Pulmonary artery endothelial cell (primary cell): ENCODE measurements around the gene NDUFAF5. TPM values are rescaled to one million over a fixed set of nuclear protein-coding genes. Genes with fewer than 3 reads are reported as not detected.

Source experiments
- DNase-seq: peaks from one replicate; pipeline ENCODE4 v3.0.0-alpha.2; 2011; ENCODE audit warnings: low read depth, low spot score
- total RNA-seq: library from RNA; depleted of rRNA; stranded (reverse); fragments of >200 nt; gene quantifications from 2 replicates; pipeline ENCODE4 v1.2.3, GENCODE V29; 2014

NDUFAF5 gene
- total RNA-seq, 1 donor from 2014 or later: 15.6 TPM

GRCh38 chr20:13777171-13777601, 7.6 kb upstream of the NDUFAF5 start:
- DNase-seq: no peak

- DNase-seq: no peak
Measured at GRCh38 chr20:13778827-13779226, 6.0 kb upstream of the NDUFAF5 start.

- DNase-seq: no peak
Measured at GRCh38 chr20:13783528-13783927, 1.3 kb upstream of the NDUFAF5 start.

DNA sequence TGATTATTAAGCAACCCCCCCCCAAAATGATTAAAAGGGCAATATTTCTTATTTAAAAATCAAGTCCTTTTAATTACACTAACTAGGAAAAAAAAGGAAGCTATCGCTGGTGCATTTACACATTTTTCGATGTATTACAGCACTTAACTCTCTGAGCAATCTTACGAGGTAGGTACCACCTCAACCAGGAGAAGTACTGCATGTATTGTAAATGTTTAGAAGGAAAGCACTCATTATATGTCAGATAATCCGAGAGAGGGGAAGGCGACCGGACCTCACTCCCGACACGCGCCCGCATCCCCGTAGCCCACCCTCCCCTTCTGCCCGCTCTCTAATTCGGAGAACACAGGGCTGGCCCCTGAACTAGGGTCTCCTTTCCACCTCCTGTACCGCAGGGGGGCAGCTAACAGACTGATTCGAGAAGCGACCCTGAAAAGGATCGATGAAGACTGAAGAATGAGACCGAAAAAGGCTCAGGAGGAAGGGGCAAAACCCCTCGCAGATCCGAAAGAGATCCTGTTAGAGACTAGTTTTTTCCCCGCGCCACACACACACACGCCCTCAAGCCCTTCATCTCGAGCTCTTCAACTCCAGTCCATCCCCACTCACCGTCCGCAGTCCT, 446 bp upstream of the NDUFAF5 start:
- DNase-seq: no peak

DNA sequence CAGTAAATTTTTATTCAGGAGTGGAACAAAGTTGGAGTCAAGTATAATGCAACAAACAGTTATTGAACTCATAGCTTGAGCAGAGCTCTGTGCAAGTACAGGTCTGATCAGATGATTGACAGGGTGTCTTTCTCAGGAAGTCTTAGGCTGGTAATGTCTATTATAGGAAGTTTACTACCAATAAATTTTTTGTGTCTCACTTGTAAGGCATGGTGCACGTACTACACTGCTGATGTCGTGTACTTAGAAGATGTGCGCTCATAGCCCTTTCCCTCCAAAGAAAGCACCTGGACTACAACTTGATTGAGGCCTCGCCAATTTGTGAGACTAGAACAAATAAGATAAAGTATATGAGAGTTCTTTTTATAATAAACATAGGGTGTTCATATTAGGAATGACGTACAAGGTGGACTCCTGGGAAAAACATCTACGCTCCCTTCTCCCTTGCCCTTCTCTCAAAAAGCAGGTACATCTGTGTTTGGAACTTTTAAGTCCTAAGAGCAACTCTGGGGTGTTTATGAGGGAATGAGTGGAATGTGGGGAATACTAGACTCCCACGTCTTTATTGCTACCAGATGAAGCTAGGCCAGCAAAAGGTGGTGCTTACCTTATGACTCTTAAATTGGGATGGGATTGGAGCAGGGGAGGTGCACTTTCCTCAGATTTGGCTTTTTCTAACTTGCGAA, 1.5 kb downstream of the NDUFAF5 start:
- DNase-seq: no peak

GRCh38 chr20:13788167-13788834, 3.5 kb downstream of the NDUFAF5 start:
- no peak for DNase-seq

DNA sequence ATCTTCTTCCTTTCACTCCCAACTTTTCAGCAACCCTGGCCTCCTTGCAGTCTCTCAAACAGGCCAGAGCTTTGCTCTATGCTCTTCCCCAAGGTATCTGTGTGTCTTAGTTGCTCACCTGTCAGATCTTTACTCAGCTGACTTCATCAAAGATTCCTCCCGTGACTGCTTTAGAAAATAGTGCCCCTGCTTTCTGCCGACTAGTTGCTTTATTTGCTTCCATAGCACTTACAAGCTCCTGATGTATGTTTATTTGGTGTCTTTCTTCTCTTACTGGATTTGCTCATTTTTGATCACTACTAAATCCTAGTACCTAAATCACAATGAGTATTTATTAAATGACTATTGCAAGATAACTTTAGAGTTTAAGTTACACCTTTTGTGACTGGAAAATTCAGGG, 5.9 kb downstream of the NDUFAF5 start:
- DNase-seq: no peak

DNA sequence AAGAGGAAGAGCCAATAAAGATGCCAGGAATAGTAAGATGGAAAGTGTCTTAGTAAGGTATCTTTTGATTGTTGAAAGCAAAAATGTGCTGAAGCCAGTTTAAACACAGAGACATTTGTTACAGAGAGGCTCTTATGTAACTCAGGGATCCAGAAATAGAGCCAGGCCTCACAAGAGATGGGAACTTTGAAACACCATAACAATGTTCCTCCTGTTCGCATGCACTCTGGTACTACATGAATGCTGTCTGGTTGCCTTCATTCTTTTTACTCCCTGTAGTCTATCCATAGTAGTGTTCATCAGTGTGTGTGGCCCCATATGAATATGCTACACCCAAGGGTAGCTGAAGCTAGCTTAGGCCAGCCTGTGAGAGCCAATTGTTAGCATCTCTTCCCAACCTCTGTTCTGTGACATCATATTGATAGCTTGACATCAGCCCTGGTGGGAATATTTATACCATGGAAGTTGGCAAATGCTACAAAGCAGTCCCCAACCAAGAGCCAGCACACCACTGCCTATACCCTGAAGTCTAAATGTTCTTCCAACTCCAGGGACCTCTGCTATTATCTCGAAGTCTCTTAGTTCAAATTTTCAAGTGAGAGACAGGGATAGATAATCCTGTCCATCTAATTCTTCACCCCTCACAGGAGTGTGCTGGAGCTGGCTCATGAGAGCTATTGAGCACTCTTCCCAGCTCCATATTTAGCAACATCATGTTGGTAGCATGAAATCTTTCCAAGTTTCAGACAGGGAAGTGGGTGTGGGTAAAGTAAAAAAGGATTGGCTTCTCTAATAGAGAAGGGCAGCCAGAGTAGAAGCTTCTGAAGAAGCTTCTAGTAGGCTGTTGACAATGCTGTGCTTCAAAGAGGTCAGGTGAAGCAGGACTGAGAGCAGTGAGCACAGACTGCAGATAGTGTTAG, 7.0 kb downstream of the NDUFAF5 start:
- DNase-seq: no peak

DNA sequence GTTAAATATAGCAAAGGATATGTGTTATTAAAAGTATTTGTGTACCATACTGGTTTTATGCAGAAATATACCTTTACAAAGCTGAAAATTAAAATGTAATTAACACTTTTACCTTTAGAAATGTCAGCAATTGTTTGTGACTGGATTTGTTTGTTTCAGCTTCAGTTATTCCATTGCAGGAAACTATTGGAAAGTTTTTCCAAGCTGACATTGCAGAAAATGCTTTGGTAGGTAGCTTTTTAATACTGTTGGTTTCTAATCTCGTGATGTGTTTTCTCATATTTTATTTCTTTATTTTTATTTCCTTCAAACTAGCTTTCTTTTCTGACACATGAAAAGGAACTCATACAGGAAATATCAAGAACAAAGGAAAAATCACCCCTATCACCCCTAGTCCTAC, 8.2 kb downstream of the NDUFAF5 start:
- no peak for DNase-seq

DNA sequence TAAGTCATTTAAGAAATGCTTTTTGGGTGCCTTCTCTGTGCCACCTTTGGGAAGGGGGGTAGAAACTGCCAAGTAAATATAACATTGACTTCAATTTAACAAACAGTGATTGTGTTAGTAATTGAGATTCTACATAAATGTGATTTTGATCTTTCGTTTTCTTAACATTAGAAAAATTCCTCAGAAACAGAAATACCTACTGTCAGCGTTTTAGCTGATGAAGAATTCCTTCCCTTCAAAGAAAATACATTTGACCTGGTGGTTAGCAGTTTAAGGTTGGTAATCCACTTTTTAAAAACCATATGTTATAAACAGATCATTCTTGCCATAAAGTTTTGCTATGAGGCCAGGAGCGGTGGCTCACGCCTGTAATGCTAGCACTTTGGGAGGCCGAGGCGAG, 9.8 kb downstream of the NDUFAF5 start:
- DNase-seq: no peak

GRCh38 chr20:13799040-13799439, 14.2 kb downstream of the NDUFAF5 start:
- no peak for DNase-seq

- DNase-seq: no peak
Measured at GRCh38 chr20:13799974-13800373, 15.1 kb downstream of the NDUFAF5 start.

- DNase-seq: peak; percentile 46
Measured at GRCh38 chr20:13800728-13801134, 15.9 kb downstream of the NDUFAF5 start.

DNA sequence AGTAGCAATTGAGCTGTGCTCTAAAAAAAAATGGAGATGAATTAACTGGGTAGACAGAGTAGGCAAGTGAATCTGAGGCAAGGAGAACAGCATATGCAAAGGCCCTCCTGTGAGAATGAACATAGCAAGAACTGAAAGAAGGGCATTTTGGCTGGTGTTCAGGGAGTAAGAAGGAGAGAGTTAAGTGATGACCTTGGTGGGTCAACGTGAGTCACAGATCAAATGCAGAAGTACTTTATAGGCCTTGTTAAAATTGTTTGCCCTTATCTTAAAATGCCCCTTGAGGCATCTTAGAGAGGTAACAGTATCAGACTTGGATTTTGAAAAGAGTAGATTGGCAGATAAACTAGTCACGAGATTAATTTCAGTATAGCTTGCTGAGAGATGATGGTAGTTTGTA, 24.5 kb downstream of the NDUFAF5 start:
- DNase-seq: no peak

- no peak for DNase-seq
Measured at GRCh38 chr20:13809855-13810254, 25.0 kb downstream of the NDUFAF5 start.

DNA sequence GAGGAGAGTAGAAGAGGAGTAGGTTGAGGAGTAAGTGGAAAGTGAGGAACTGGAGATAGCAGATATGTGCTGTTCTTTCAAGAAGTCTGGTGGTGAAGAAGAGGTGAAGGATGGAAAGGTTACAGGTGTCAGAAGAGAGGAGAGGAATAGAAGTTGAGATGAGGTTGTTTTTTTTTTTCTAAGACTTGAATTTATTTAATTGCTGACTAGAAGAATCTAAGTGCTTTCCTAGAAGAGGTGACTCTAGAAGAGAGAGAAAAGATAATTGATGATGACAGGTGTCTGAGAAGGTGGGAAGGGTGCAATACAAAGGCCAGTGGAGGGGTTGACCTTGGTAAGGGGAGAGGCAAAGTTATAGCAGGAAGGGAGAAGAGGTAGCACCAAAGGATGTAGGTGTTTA, 25.6 kb downstream of the NDUFAF5 start:
- no peak for DNase-seq

- DNase-seq: no peak
Measured at GRCh38 chr20:13813910-13814309, 29.1 kb downstream of the NDUFAF5 start.

DNA sequence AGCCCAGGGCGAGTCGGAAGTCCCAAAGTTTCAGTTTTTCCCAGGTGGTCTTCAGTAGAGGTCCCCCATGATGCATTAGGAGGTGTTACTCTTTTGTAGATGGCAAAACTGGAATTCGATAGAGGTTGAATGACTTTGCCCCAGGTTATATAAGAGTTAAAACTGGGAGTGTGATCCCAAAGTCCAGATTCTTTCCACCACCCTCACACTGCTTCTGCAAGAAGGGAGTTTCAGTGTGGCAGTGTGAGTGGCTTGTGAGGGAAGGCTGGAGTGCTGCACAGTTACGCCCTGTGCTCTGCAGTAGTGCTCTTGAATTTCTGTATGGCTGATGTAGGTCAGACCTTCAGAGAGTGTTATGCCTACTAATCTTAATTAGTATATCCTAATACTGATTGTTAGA, 29.8 kb downstream of the NDUFAF5 start:
- DNase-seq: no peak

DNA sequence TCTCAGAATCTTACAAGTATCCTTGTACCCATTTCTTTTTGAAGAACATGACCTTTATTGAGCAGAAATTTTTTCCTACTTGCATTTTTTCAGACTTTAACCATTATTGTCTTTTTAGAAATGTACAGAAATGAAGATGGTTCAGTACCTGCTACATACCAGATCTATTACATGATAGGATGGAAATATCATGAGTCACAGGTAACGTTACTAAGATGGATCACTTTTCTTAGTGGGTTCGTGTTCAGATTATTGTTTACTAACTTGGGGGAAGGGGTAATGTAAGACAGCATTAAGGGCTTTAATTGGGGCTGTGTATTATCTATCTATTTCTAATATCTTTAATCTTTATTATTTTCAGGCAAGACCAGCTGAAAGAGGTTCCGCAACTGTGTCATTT, 31.9 kb downstream of the NDUFAF5 start:
- no peak for DNase-seq

DNA sequence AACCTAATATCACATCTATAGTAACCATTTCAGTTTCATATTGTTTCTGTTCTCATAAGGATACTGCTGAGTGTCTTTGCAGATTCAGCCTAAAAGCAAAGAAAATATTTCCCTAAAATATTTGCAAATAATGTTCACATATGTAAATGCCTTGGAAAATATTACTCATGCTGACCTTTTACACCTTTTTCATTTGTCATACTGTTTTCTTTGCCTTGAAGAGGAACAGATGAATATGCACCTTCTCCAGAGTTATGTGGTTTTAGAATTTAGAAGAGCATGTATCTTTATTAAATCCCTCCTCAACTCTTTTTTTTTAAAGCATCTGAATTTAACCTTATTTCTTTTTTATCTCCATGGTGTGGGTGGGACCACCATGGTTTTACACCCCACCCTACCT, 32.5 kb downstream of the NDUFAF5 start:
- DNase-seq: no peak

- DNase-seq: no peak
Measured at GRCh38 chr20:13819885-13820645, 35.2 kb downstream of the NDUFAF5 start.
